AG10803 (cell line): ENCODE data around the gene SYT5.

Experiments used
- DNase-seq: peaks from one replicate; pipeline ENCODE4 v3.0.0; 2010; ENCODE audit warnings: low read depth
- H3K4me3 ChIP-seq: 2 replicates; pipeline ENCODE4 v1.5.1; 2011; ENCODE audit warnings: mild to moderate bottlenecking, low read length, control low read depth
- CTCF ChIP-seq: conservative IDR thresholded peaks from 2 replicates; pipeline ENCODE4 v1.5.1; 2011; ENCODE audit warnings: mild to moderate bottlenecking, low read length, control low read depth, inconsistent platforms

The SYT5 gene

GRCh38 chr19:55179606-55180484, at the start of gene SYT5:
Gene SYT5, minus strand, starts transcription at chr19:55180289. Its CDS starts 1,248 bp downstream, at chr19:55179041.
- no peak for TF ChIP-seq CTCF
- no peak for DNase-seq
- peak within 1 kb of the TSS; percentile 47 for H3K4me3 ChIP-seq

GRCh38 chr19:55229789-55230182, 49.7 kb upstream of the SYT5 start:
- no peak for DNase-seq
- H3K4me3 ChIP-seq: no peak overlapping the region
- TF ChIP-seq CTCF: no peak

GRCh38 chr19:55229145-55229788, 49.2 kb upstream of the SYT5 start:
- TF ChIP-seq CTCF: no peak
- H3K4me3 ChIP-seq: no peak overlapping the region
- no peak for DNase-seq

- no peak for TF ChIP-seq CTCF
- no peak for DNase-seq
- H3K4me3 ChIP-seq: no peak within 1 kb of the TSS
Measured at GRCh38 chr19:55228403-55229031, 48.4 kb upstream of the SYT5 start, which contains the start of gene TMEM86B. Gene TMEM86B, minus strand, starts transcription at chr19:55228763. Its CDS starts 22 bp downstream, at chr19:55228741.

GRCh38 chr19:55228015-55228391, 47.9 kb upstream of the SYT5 start:
- DNase-seq: no peak
- H3K4me3 ChIP-seq: no peak overlapping the region
- TF ChIP-seq CTCF: no peak

GRCh38 chr19:55227241-55228014, 47.3 kb upstream of the SYT5 start:
- TF ChIP-seq CTCF: no peak
- DNase-seq: no peak
- no peak overlapping the region for H3K4me3 ChIP-seq
